ENCODE measurements around the gene LTB4R2. TPM values are rescaled to one million over a fixed set of nuclear protein-coding genes. Genes with fewer than 3 reads are reported as not detected.

The LTB4R2 gene
- total and polyA plus RNA-seq, 2 of the 8 experiments (the other 6 are each of a cell fraction or from before 2014, with no cell fraction given): 5.3 to 6.7 TPM

DNA sequence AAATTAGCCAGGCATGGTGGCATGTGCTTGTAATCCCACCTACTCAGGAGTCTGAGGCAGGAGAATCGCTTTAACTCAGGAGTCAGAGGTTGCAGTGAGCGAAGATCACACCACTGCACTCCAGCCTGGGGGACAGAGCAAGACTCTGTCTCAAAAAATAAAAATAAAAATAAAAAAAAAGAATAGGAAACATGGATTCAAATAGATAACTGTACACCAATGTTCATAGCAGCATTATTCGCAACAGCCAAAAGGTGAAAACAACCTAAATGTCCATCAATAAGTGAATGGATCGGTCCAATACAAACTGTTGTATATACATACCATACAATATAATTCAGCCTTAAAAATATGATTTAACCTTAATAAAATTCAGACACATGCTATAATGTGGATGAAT is 32.9 kb downstream of the LTB4R2 start:
- Histone ChIP-seq H3K56ac (replicated peaks; ENCODE audit: insufficient read length, low read depth, low read length) (no peak overlapping the region), H3K27ac (ENCODE audit: low read depth, low read length) (no peak overlapping the region), H3K79me1 (ENCODE audit: low read depth, low read length) (no peaks in the 10 kb centered on the region), H3K36me3 (ENCODE audit: control insufficient read depth in 2 of 4, insufficient read depth in 4 of 4, low read length in 3 of 4) (no peaks in the 10 kb centered on the region), H3K4me2 (ENCODE audit: insufficient read depth in 1 of 2, low read depth in 2 of 2, low read length in 2 of 2) (no peak overlapping the region), H3K9ac (replicated peaks in 1 of 4; ENCODE audit: extremely low read depth in 1 of 4, low read depth in 3 of 4, low read length in 3 of 4) (no peak overlapping the region), H2AFZ (ENCODE audit: low read length) (no peak overlapping the region), H2BK5ac (ENCODE audit: low read depth, low read length) (no peak overlapping the region), H3K18ac (ENCODE audit: extremely low read depth, low read length) (no peak overlapping the region), H2BK120ac (replicated peaks; ENCODE audit: low read depth, low read length) (no peak overlapping the region), H3K4ac (replicated peaks; ENCODE audit: insufficient read length, low read depth, low read length) (no peak overlapping the region), H2AK5ac (ENCODE audit: low read depth, low read length) (no peak overlapping the region), H3K14ac (ENCODE audit: insufficient read length) (no peak overlapping the region), H3K79me2 (ENCODE audit: control insufficient read depth in 1 of 2, insufficient read depth in 2 of 2, low read length in 2 of 2) (no peaks in the 10 kb centered on the region), H4K5ac (ENCODE audit: insufficient read length, low read depth, low read length) (no peak overlapping the region), H4K91ac (replicated peaks; ENCODE audit: insufficient read length, low read length) (no peak overlapping the region), H3K4me3 (ENCODE audit: extremely low read depth in 1 of 4, insufficient read depth in 2 of 4, low read depth in 3 of 4, low read length in 4 of 4) (no peak overlapping the region), H3K9me3 (ENCODE audit: insufficient read depth in 2 of 2, low read depth in 1 of 2, low read length in 1 of 2) (no peaks in the 10 kb centered on the region), H3K27me3 (replicated peaks in 1 of 4; ENCODE audit: control insufficient read depth in 3 of 4, extremely low read depth in 1 of 4, insufficient read depth in 3 of 4, low read length in 3 of 4) (peaks cover 27 to 40% (median 38%) of the 10 kb centered on the region in 4 experiments), H2BK12ac (ENCODE audit: low read depth, low read length) (no peak overlapping the region), H2BK20ac (ENCODE audit: low read length) (no peak overlapping the region), H3K4me1 (replicated peaks in 1 of 4; ENCODE audit: control insufficient read depth in 3 of 4, insufficient read depth in 4 of 4, low read length in 3 of 4) (peaks cover 0 to 5% (median 0%) of the 10 kb centered on the region in 4 experiments; a peak in 2 of 7 replicates), H2BK15ac (ENCODE audit: low read length) (no peak overlapping the region), H4K20me1 (replicated peaks in 1 of 2; ENCODE audit: control insufficient read depth in 1 of 2, insufficient read depth in 2 of 2, low read length in 2 of 2) (no peaks in the 10 kb centered on the region), H3K23ac (ENCODE audit: insufficient read length) (no peak overlapping the region), H3K23me2 (ENCODE audit: low read depth, low read length) (peaks cover 8% of the 10 kb centered on the region; the same call in 1 of the 2 replicates), H4K8ac (ENCODE audit: extremely low read depth, insufficient read depth, low read length) (no peak overlapping the region)
- ChIA-PET CTCF (ENCODE audit: partially characterized antibody) (interaction anchor here (1.0 to 27.8 kb wide), 3 partner anchors 19 to 85 kb away, joined by 4 to 664 read pairs (median 5); partner anchors contain the start of genes CBLN3 and KHNYN), POLR2A (ENCODE audit: partially characterized antibody) (no interaction called here)
- DNase-seq (ENCODE audit: low read depth in 1 of 2, low spot score in 2 of 2): no peak
- no peak for FAIRE-seq
- 94% methylated on average over 4 of the region's 4 CpGs; no CpG with 5 or more reads in 1 of the 2 experiments for WGBS, 2 experiments (ENCODE audit: extremely low coverage in 1 of 2, insufficient coverage in 1 of 2, insufficient read length in 1 of 2, insufficient replicate concordance in 2 of 2, low coverage in 1 of 2, low lambda C conversion rate in 2 of 2, missing lambda C conversion rate in 1 of 2)
- TF ChIP-seq TEAD4 (IDR thresholded peaks at IDR 0.05; ENCODE audit: low read depth, low read length) (no peak), SIX5 (IDR thresholded peaks at IDR 0.05; ENCODE audit: low read depth, low read length) (no peak), CHD2 (IDR thresholded peaks at IDR 0.05; ENCODE audit: low read length) (no peak), TBP (IDR thresholded peaks at IDR 0.05; ENCODE audit: low read depth, low read length) (no peak), SP1 (IDR thresholded peaks at IDR 0.05; ENCODE audit: low read depth, low read length) (no peak), KDM1A (IDR thresholded peaks at IDR 0.05; ENCODE audit: borderline replicate concordance, low read length) (no peak), SRF (IDR thresholded peaks at IDR 0.05; ENCODE audit: low read depth, low read length) (no peak), CTCF (IDR thresholded peaks at IDR 0.05; ENCODE audit: control extremely low read depth in 1 of 3, insufficient read depth in 1 of 3, low read depth in 1 of 3, low read length in 3 of 3) (no peak), ZNF274 (IDR thresholded peaks at IDR 0.05; ENCODE audit: borderline replicate concordance, extremely low read depth, low read length) (no peak)
